Measurements from ENCODE around the gene PKP3. TPM values are rescaled to one million over a fixed set of nuclear protein-coding genes. Genes with fewer than 3 reads are reported as not detected.
"Not testable (repeated sequence)": the region's sequence is repeated elsewhere in the genome, so short reads cannot be mapped to it uniquely, and the experiment has no call there.

Gene PKP3
- polyA plus RNA-seq, 4 donors: 72.5 to 152 (median 111) TPM

DNA sequence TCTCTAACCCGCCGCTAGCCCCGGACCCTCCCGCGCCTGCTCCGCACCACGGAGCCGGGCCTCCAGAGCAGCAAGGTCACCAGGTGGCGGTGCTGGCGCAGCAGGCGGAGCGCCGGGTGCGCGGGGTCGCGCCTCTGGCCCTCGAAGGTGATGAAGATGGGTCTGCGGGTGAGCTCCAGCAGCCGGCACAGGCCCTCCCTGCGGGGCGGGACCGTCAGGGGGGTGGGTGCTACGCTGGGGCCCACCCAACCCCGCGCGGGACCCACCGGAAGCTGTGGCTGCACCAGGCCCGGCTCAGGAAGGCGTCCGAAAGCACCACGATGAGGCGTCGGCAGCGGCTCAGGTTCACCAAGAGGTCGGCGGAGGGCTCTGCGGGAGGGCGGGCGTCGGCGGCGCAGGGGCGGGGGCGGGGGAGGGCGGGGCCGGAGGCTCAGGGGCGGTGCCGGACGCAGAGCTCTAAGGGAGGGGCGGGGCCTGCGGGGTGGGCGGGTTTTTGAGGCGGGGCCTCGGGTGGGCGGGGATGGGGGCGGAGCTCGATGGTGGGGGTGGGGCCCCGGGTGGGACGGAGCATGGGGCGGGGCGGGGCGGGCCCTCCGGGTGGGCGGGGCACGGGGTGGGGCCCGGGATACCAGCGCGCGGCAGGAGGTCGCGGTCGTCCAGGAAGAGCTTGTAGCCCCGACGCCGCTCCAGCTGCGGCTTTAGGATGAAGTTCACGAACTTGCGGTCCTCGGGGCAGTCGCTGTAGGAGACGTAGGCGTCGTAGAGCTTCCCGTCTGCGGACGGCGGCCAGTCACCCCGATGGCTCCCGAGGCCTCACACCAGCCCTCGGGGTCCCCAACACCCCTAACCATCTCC is 13.0 kb downstream of the PKP3 start:
- FAIRE-seq (no peak), DNase-seq (peak; percentile 86)
- Histone ChIP-seq H3K27ac (ENCODE audit: low read depth in 1 of 3, low read length in 2 of 3) (peak overlapping the region; percentile 74 to 85 (median 84)), H3K36me3 (ENCODE audit: control insufficient read depth in 3 of 3, insufficient read depth in 2 of 3, low read depth in 1 of 3, low read length in 3 of 3) (peaks cover 0 to 68% (median 7%) of the 10 kb centered on the region in 3 donors), H3K9me3 (ENCODE audit: control insufficient read depth in 2 of 2, insufficient read depth in 1 of 2, low read depth in 1 of 2, low read length in 1 of 2) (no peaks in the 10 kb centered on the region), H3K27me3 (ENCODE audit: control insufficient read depth in 3 of 3, insufficient read depth in 3 of 3, low read length in 3 of 3) (no peaks in the 10 kb centered on the region), H3K4me1 (ENCODE audit: control insufficient read depth in 3 of 3, insufficient read depth in 2 of 3, low read depth in 1 of 3, low read length in 2 of 3) (peaks cover 0 to 16% (median 3%) of the 10 kb centered on the region in 3 donors), H3K4me3 (ENCODE audit: low read depth in 1 of 3, low read length in 3 of 3) (peak overlapping the region in 2 of 3 donors; percentile 28 to 45)
- WGBS, 3 donors: 3 to 9% (median 3%) methylated on average over 30 to 89 of the region's 91 CpGs

DNA sequence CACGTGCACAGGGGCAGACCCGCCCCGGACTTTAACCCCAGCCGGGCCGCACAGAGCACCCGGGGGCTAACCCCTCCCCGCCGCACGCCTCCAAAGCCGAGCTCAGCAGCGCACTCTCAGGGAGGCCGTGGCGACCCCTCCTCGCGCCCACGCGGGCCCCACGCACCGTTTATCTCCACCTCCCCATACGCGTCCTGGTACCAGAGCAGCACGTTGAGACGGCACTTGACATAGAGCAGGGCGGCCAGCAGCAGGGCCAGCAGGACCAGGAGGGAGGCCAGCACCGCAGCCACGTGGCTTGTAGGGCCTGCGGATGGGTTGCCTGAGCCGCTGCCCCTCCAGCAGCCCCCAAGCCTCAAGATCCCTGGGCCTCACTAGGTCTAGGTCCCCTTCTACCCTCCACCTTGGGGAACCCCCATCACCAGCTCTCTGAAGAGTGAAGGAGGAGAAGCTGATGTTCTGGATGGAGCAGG is 13.7 kb downstream of the PKP3 start:
- peaks cover 0 to 68% (median 7%) of the 10 kb centered on the region in 3 donors for H3K36me3 ChIP-seq (ENCODE audit: control insufficient read depth in 3 of 3, insufficient read depth in 2 of 3, low read depth in 1 of 3, low read length in 3 of 3)
- 58 to 73% (median 66%) methylated on average over 28 of the region's 28 CpGs for WGBS, 3 donors
- FAIRE-seq (no peak), DNase-seq (no peak)
- H3K9me3 ChIP-seq (ENCODE audit: control insufficient read depth in 2 of 2, insufficient read depth in 1 of 2, low read depth in 1 of 2, low read length in 1 of 2): no peaks in the 10 kb centered on the region
- H3K4me1 ChIP-seq (ENCODE audit: control insufficient read depth in 3 of 3, insufficient read depth in 2 of 3, low read depth in 1 of 3, low read length in 2 of 3): peaks cover 0 to 16% (median 3%) of the 10 kb centered on the region in 3 donors
- no peaks in the 10 kb centered on the region for H3K27me3 ChIP-seq (ENCODE audit: control insufficient read depth in 3 of 3, insufficient read depth in 3 of 3, low read length in 3 of 3)
- H3K27ac ChIP-seq (ENCODE audit: low read depth in 1 of 3, low read length in 2 of 3): peak overlapping the region in 2 of 3 donors; percentile 1 to 68
- H3K4me3 ChIP-seq (ENCODE audit: low read depth in 1 of 3, low read length in 3 of 3): no peak overlapping the region

GRCh38 chr11:408154-409007 is 14.4 kb downstream of the PKP3 start:
- FAIRE-seq: no peak
- H3K27ac ChIP-seq (ENCODE audit: low read depth in 1 of 3, low read length in 2 of 3): no peak overlapping the region

DNA sequence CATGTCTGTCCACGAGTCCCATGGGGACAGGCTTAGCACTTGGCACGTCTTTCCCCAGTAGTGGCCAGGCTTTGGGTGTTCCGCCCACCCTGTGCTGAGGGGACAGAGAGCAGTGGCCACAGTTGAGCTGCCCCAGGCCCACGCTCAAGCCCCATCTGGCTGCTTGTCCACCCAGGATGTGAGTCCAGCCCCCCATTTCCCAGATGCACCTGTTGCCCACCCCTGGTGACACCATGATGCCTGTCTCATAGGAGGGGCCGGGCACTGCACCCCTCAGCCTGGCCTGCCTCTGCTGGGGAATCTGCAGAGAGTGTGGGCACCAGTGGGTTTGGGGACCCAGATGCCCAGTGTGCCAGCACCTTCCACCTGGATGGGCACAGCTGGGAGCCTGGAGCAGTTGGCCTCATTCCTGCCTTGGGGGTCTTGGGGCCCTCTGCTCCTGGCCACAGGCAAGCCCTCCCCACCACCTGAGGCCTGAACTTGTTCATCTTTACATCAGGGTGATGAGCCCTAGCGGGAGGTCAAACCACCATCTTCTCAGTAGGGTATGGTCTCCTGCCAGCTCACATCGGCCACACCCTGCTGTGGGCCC is 15.1 kb downstream of the PKP3 start:
- Histone ChIP-seq H3K4me1 (ENCODE audit: control insufficient read depth in 3 of 3, insufficient read depth in 2 of 3, low read depth in 1 of 3, low read length in 2 of 3) (peaks cover 0 to 16% (median 3%) of the 10 kb centered on the region in 3 donors), H3K27ac (ENCODE audit: low read depth in 1 of 3, low read length in 2 of 3) (no peak overlapping the region), H3K4me3 (ENCODE audit: low read depth in 1 of 3, low read length in 3 of 3) (no peak overlapping the region), H3K27me3 (ENCODE audit: control insufficient read depth in 3 of 3, insufficient read depth in 3 of 3, low read length in 3 of 3) (no peaks in the 10 kb centered on the region), H3K9me3 (ENCODE audit: control insufficient read depth in 2 of 2, insufficient read depth in 1 of 2, low read depth in 1 of 2, low read length in 1 of 2) (no peaks in the 10 kb centered on the region), H3K36me3 (ENCODE audit: control insufficient read depth in 3 of 3, insufficient read depth in 2 of 3, low read depth in 1 of 3, low read length in 3 of 3) (peaks cover 0 to 60% (median 2%) of the 10 kb centered on the region in 3 donors)
- FAIRE-seq: no peak
- 78 to 89% (median 85%) methylated on average over 7 of the region's 7 CpGs for WGBS, 3 donors
- DNase-seq: no peak

More at GRCh38 chr11:408154-409007, 14.4 kb downstream of the PKP3 start:
- Histone ChIP-seq H3K9me3 (ENCODE audit: control insufficient read depth in 2 of 2, insufficient read depth in 1 of 2, low read depth in 1 of 2, low read length in 1 of 2) (no peaks in the 10 kb centered on the region), H3K4me3 (ENCODE audit: low read depth in 1 of 3, low read length in 3 of 3) (no peak overlapping the region), H3K27me3 (ENCODE audit: control insufficient read depth in 3 of 3, insufficient read depth in 3 of 3, low read length in 3 of 3) (no peaks in the 10 kb centered on the region), H3K4me1 (ENCODE audit: control insufficient read depth in 3 of 3, insufficient read depth in 2 of 3, low read depth in 1 of 3, low read length in 2 of 3) (peaks cover 0 to 16% (median 3%) of the 10 kb centered on the region in 3 donors), H3K36me3 (ENCODE audit: control insufficient read depth in 3 of 3, insufficient read depth in 2 of 3, low read depth in 1 of 3, low read length in 3 of 3) (peaks cover 0 to 68% (median 5%) of the 10 kb centered on the region in 3 donors)
- no peak for DNase-seq
- 80 to 86% (median 81%) methylated on average over 15 of the region's 15 CpGs for WGBS, 3 donors

DNA sequence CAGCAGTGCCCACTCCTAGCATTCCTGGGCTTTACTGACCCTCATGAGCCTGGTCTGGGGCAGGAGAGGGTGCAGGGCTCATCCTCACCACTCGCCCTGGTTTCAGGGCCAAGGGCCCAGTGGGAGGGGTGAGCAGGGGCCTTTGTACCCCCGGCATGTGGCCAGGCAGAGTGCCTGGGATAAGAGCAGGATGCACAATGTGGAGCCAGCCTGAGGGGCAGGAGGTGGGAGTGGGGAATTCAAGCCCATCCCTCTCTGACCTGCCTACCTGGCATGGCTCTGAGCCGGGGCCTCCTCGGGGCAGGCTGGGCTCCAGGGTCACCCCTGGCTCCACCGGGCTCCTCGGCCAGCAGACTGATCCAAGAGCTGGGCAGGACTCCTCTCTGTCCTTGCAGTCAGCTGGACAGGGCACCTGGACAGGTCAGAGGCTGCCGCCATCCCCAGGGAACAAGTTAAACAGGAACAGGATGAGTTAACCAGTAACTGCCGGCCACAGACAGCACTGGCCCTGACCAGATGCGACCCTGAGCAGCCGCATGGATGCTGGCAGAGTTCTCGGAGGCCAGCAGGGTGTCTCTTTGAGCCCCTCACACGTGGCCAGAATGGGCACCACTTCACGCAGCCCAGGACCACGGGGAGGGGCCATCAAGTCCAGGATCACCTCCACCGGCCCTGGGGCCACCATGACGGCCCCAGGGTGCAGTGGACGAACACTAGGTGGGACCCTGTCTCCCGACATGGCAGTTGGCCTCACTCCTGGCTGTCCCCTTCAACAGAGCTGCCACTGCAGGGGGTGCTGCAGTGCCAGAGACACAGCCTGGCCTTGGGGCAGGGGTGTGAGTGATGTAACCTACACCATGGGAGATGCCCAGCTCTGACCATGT is 15.8 kb downstream of the PKP3 start:
- no peaks in the 10 kb centered on the region for H3K27me3 ChIP-seq (ENCODE audit: control insufficient read depth in 3 of 3, insufficient read depth in 3 of 3, low read length in 3 of 3)
- no peak overlapping the region for H3K27ac ChIP-seq (ENCODE audit: low read depth in 1 of 3, low read length in 2 of 3)
- WGBS, 3 donors: 70 to 75% (median 74%) methylated on average over 18 of the region's 18 CpGs
- no peaks in the 10 kb centered on the region for H3K9me3 ChIP-seq (ENCODE audit: control insufficient read depth in 2 of 2, insufficient read depth in 1 of 2, low read depth in 1 of 2, low read length in 1 of 2)
- DNase-seq (no peak), FAIRE-seq (no peak)
- no peak overlapping the region for H3K4me3 ChIP-seq (ENCODE audit: low read depth in 1 of 3, low read length in 3 of 3)
- H3K36me3 ChIP-seq (ENCODE audit: control insufficient read depth in 3 of 3, insufficient read depth in 2 of 3, low read depth in 1 of 3, low read length in 3 of 3): peaks cover 0 to 53% (median 0%) of the 10 kb centered on the region in 3 donors
- peaks cover 0 to 23% (median 3%) of the 10 kb centered on the region in 3 donors for H3K4me1 ChIP-seq (ENCODE audit: control insufficient read depth in 3 of 3, insufficient read depth in 2 of 3, low read depth in 1 of 3, low read length in 2 of 3)

- DNase-seq; H3K27me3 ChIP-seq (ENCODE audit: control insufficient read depth in 3 of 3, insufficient read depth in 3 of 3, low read length in 3 of 3); FAIRE-seq; H3K27ac ChIP-seq (ENCODE audit: low read depth in 1 of 3, low read length in 2 of 3); H3K9me3 ChIP-seq (ENCODE audit: control insufficient read depth in 2 of 2, insufficient read depth in 1 of 2, low read depth in 1 of 2, low read length in 1 of 2); H3K4me3 ChIP-seq (ENCODE audit: low read depth in 1 of 3, low read length in 3 of 3): not testable (repeated sequence)
- Histone ChIP-seq H3K36me3 (ENCODE audit: control insufficient read depth in 3 of 3, insufficient read depth in 2 of 3, low read depth in 1 of 3, low read length in 3 of 3) (peaks cover 0 to 45% (median 0%) of the 10 kb centered on the region in 3 donors), H3K4me1 (ENCODE audit: control insufficient read depth in 3 of 3, insufficient read depth in 2 of 3, low read depth in 1 of 3, low read length in 2 of 3) (peaks cover 0 to 32% (median 3%) of the 10 kb centered on the region in 3 donors)
- 88 to 91% (median 88%) methylated on average over 12 to 13 of the region's 13 CpGs for WGBS, 3 donors
These were observed 16.7 kb downstream of the PKP3 start for GRCh38 chr11:410711-411110.

DNA sequence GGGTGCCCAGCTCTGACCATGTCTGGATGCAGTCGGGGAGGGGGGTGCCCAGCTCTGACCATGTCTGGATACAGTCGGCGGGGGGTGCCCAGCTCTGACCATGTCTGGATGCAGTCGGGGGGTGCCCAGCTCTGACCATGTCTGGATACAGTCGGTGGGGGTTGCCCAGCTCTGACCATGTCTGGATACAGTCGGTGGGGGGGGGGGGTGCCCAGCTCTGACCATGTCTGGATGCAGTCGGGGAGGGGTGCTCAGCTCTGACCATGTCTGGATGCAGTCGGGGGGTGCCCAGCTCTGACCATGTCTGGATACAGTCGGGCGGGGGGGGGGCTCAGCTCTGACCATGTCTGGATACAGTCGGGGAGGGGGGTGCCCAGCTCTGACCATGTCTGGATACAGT is 17.5 kb downstream of the PKP3 start:
- not testable (repeated sequence) for DNase-seq; H3K27me3 ChIP-seq (ENCODE audit: control insufficient read depth in 3 of 3, insufficient read depth in 3 of 3, low read length in 3 of 3); FAIRE-seq; H3K4me3 ChIP-seq (ENCODE audit: low read depth in 1 of 3, low read length in 3 of 3); H3K9me3 ChIP-seq (ENCODE audit: control insufficient read depth in 2 of 2, insufficient read depth in 1 of 2, low read depth in 1 of 2, low read length in 1 of 2); H3K27ac ChIP-seq (ENCODE audit: low read depth in 1 of 3, low read length in 2 of 3)
- H3K36me3 ChIP-seq (ENCODE audit: control insufficient read depth in 3 of 3, insufficient read depth in 2 of 3, low read depth in 1 of 3, low read length in 3 of 3): peaks cover 0 to 42% (median 0%) of the 10 kb centered on the region in 3 donors
- 76 to 84% (median 83%) methylated on average over 7 to 11 of the region's 11 CpGs for WGBS, 3 donors
- H3K4me1 ChIP-seq (ENCODE audit: control insufficient read depth in 3 of 3, insufficient read depth in 2 of 3, low read depth in 1 of 3, low read length in 2 of 3): peaks cover 0 to 29% (median 3%) of the 10 kb centered on the region in 3 donors

All from small intestine (tissue), 7 donors.